HG03571 (cell line): ENCODE results near the gene KRT71.
"Not testable (repeated sequence)": the region's sequence is repeated elsewhere in the genome, so short reads cannot be mapped to it uniquely, and the experiment has no call there.

Experiments used
- ATAC-seq: cut with Tn5 transposase; IDR thresholded peaks from one replicate; pipeline ENCODE4 v1.9.1; 2021; ENCODE audit not compliant: unreplicated experiment

Gene KRT71

DNA sequence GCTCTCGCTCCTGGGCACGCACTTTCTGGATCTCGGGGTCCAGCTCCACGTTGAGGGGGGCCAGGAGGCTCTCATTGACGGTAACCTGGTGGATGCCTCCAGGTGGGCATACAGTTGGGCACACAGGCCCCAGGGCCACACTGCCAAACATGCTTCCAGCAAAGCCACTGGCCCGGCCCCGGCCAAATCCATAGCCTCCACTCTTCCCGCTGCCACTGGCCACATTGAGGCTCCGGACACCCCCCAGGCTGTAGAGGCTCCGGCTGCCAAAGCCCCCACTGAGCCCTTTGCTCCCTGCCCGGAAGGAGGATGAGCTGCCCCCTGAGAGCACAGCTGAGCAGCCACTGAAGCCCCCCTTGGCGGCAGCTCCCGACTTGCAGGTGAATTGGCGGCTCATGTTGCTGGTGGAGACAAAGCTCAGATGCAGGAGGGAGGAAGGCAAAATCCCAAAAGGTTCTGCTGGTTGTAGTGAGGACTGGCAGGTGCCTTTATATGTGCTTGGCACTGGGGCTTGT is at the start of gene KRT71:
Gene KRT71, minus strand, starts transcription at position 465 of the 515 bp plus-strand sequence. Its CDS starts 68 bp downstream, at position 397.
- no peak for ATAC-seq

DNA sequence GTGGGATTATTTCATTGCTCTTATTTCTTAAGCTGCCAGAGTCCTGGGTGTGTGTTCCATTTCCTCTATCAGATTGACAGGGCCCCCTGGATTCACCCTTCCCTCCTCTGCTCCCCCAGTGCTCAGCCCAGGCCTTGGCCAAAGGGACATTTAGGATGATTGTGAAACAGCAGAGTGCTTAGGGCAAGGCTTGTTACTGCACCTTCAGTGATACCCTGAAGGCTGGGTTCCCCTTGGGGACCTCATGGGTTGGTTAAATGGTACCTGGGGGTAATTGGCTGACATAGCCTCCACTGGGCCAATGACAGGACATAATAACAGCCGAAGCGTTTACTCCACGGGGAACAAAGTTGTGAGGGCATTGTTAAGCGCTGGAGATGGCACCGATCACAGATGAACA is 49.6 kb upstream of the KRT71 start:
- no peak for ATAC-seq

DNA sequence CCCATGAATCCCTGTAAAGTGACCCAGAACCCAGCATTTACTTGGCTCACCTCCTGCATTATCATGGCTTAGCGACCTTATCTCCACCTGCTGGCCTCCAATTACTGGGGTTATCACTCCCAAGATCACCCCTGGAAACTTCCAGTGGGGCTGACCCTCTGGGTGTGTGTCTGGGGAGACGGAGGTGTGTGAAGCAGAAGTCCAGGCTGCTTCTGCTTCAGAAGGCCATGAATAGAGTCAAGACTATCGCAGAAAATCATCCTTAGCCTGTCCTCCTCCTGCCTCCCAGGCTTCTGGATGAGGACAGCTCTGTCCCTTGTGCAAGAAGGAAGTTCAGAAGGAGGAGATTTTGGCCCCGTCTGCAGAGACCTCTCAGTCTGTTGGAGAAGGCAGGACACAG is 48.7 kb upstream of the KRT71 start:
- ATAC-seq, result no peak

DNA sequence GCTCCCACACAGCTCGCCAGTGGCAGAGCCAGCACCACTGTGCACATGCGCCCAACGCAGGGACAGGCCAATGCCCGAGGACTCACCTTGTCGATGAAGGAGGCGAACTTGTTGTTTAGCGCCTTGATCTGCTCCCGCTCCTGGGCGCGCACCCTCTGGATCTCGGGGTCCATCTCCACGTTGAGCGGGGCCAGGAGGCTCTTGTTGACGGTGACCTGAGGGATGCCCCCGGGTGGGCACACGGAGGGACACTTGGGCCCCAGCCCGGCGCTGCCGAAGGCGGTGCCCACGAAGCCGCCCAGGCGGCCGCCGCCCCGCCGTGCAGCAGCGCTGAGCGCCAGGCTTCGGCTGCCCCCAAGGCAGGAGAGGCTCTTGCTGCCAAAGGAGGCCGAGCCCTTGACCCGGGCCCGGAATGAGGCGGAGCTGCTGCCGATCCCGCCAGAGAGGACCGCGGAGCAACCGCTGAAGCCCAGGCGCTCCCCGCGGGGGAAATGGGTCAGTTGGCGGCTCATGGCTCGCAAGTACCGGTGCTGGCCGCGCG is 48.1 kb upstream of the KRT71 start, which contains the start of gene KRT72:
Gene KRT72, minus strand, starts transcription at position 523 of the 541 bp plus-strand sequence. Its CDS starts 11 bp downstream, at position 512.
- no peak for ATAC-seq

GRCh38 chr12:52600475-52600874 is 47.5 kb upstream of the KRT71 start:
- ATAC-seq, result no peak

DNA sequence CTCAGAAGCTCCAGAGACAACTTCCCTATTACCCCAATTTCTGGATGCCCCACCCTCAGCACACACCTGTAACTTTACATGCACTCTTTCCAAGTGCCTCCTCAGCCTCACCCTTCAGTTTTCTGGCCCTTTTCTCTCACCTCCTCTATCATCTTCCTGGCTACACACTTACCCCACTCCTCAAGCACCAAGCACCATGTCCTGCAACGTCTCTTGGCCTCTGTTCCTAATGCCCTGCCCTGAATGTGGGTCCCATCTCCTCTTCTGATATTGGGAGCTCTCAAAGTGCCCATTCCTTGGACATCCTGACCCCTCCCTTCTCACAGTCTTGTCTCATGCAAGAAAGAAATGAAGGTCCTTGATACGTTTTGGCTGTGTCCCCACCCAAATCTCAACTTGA is 47.1 kb upstream of the KRT71 start:
- no peak for ATAC-seq

- no peak for ATAC-seq
Observed at GRCh38 chr12:52598966-52599365, 46.0 kb upstream of the KRT71 start.

DNA sequence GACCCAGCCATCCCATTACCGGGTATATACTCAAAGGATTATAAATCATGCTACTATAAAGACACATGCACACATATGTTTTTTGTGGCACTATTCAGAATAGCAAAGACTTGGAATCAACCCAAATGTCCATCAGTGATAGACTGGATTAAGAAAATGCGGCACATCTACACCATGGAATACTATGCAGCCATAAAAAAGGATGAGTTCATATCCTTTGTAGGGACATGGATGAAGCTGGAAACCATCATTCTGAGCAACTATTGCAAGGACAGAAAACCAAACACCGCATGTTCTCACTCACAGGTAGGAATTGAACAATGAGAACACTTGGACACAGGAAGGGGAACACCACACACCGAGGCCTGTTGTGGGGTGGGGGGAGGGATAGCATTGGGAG is 41.3 kb upstream of the KRT71 start:
- not testable (repeated sequence) for ATAC-seq

DNA sequence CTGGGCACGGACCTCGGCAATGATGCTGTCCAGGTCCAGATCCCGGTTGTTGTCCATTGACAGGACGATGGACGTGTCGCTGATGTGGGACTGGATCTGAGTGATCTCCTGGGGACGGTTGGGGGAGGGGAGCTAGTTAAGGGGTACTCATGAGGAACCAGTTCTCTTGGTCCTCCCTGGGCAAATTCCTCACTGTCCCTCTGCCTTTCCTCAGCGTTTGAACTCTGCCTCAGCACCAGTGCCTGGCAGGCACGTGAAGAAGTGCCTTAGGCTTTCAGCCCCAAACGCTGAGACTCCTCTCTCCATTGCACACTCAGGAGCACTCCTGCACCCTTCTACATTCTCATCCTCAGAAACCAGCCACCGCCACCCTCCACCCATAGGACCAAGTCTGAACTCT is 38.6 kb upstream of the KRT71 start:
- no peak for ATAC-seq

DNA sequence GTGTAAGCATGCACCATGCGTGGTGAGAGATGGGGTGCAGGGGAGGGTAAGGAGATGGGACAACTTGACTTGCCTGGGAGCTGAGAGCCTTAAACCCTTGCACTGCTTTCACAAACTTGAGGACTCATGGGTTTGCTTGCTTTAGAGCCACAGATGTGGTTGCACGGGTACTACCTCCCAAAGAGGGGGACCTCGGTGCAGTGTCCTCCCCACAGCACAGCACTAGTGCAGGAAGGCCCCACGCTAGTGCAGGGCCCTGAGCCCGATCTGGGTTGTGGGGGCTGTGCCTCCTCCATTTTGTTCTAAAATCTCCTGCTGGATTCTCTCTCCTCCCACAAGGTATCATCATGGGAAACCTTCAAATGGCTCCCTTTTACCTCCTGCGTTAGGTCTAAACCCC is 37.1 kb upstream of the KRT71 start:
- ATAC-seq, result no peak

DNA sequence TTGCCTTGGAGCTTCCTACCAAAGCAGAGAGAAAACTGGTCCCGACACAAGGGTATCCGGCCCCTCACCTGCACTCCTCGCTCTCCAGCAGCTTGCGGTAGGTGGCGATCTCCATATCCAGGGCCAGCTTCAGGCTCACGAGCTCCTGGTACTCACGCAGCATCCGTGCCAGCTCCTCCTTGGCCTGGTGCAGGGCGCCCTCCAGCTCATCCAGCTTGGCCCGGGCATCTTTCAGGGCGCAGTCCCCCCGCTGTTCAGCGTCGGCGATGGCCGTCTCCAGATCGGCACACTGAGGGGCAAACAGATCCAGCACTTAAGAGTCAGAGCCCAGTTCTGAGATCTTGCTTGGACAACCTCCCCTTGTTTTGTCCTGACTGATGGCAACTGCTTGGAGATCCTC is 34.6 kb upstream of the KRT71 start:
- no peak for ATAC-seq

DNA sequence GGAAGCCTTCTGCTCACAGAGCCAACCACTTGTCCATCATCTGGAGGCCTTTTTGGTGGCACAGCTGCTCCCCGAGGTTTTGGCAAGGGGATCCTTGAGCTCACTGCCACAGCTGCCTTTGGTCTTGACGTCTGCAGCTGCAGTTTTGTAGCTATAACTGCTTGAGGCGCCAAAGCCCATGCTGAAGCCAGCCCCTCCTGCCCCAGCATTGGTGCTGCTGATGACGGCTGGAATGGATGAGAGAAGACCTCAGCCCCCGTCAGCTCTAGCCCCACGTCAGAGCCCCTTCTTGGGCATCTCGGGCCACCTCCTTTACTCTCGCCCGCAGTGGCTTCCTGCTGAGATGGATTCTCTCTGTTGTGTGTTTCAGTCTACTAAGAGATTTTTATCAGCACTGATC is 33.0 kb upstream of the KRT71 start:
- no peak for ATAC-seq

DNA sequence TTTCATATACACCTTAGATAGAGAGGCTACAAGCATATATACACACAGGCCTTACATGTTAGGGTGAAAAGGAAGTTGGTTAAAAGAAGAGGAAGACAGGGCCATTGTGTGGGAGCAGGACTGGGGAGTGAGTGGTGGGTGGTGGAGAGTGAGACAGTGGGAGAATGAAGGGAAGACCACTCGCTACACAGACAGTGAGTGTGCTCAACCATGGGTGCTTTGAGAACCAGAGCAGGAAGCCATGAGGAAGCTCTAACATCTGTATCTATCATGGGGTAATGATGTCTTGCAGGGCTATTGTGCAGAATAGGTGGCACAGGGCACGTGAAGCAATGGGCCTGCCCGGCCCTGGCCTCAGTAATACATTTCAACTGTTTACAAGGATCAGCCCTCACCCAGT is 32.1 kb upstream of the KRT71 start:
- no peak for ATAC-seq

GRCh38 chr12:52584156-52584682 is 31.3 kb upstream of the KRT71 start:
- no peak for ATAC-seq

- no peak for ATAC-seq
Observed at GRCh38 chr12:52582971-52583456, 30.1 kb upstream of the KRT71 start.

DNA sequence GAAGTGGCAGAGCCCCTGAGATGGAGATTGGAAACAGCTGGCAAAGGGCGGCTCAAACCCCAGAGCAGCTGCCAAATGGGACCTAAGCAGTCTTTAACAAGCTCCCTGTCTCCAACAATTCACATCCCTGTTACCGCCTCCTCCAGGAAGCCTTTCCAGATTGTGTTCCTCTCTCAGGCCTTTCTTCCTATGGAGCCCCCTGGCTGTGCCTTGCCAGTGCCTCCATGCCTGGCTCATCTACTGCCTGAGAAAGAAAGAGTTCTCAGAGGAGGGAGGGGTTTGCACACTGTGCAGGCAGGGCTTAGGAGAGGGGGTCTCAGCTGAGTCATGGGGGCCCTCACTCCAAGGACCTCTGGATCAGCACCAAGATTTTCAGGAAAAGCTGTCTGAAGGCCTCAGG is 29.5 kb upstream of the KRT71 start:
- no peak for ATAC-seq

DNA sequence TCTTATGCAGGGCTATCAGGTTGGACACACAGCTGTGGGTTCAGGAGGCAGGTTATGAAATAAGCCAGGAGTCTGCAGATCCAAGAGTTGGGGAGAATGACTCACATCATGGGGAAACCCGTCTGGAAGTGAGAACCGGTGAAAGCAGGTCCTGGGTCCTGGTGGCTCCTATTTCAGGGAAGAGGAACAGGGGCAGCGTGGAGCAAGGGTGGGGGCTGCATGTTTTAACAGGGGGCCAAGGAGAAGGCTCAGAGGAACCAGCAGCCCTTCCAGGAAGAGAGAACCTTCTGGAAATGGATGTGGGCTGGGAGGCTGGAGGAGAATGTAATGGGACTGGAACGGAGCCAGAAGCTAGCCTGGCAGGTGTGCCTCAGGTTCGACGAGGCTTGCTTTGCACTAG is 28.5 kb upstream of the KRT71 start:
- ATAC-seq, result no peak

DNA sequence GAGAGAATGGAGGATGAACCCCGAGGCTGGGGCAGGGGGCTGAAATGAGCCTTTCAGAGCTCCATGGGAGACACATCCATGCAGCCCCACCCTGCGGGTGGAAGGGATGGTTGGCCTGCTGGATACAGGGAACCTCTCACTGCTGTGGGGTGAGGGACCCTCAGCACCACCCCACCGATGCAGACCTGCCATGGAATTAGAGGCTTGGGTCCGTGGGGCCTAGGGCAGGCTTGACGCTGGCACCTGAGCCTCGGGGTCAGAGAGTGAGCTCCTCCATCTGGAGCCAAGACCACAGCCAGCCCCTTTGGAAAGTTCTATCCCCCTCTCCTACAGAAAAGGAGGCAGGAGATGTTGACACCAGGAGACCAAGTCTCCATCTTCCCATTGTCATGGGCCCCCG is 28.1 kb upstream of the KRT71 start:
- ATAC-seq, result no peak

DNA sequence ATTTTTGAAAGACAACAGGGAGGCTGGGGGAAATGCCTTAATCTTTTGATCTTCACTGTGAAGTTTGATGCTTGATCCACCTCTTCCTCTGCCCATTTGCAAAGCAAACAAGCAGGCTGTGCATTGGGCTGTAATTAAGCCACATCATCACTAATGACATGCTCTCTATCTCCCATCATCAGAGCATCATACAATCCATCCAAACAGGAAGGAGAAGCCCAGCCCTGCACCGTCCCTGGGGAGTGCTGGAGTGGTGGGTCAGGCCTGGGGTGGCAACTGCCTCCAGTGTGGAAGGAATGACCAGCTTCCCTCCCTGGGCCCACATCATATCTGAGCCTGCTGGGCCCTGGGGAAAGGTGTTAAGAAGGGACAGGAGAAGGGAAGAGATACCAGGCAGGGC is 27.6 kb upstream of the KRT71 start:
- ATAC-seq, result no peak

GRCh38 chr12:52579468-52580465 is 26.8 kb upstream of the KRT71 start:
- ATAC-seq, result no peak

GRCh38 chr12:52578469-52578868 is 25.5 kb upstream of the KRT71 start:
- no peak for ATAC-seq

GRCh38 chr12:52577316-52577715 is 24.4 kb upstream of the KRT71 start:
- no peak for ATAC-seq
